Neuronal stem cell (in vitro differentiated cells): Measurements from ENCODE around the gene RAB5B.
A peak's percentile ranks its signal among the peaks of the same experiment; 100 is the strongest.
"Not testable (repeated sequence)": the region's sequence is repeated elsewhere in the genome, so short reads cannot be mapped to it uniquely, and the experiment has no call there.

Experiments
- DNase-seq: peaks from one replicate; pipeline ENCODE4 v3.0.0-alpha.2; 2013; ENCODE audit warnings: low spot score
- H2AFZ ChIP-seq: one replicate; pipeline ENCODE4 v1.6.1; 2013; ENCODE audit warnings: mild to moderate bottlenecking, low read length, inconsistent platforms
- H2AK5ac ChIP-seq: 2 replicates; pipeline ENCODE4 v1.6.1; 2013; ENCODE audit warnings: low read depth, mild to moderate bottlenecking, inconsistent platforms, low read length, moderate library complexity, mixed read lengths
- H2BK120ac ChIP-seq: 2 replicates; pipeline ENCODE4 v1.6.1; 2013; ENCODE audit warnings: low read depth, mild to moderate bottlenecking, inconsistent platforms, low read length, moderate library complexity, mixed read lengths
- H2BK12ac ChIP-seq: one replicate; pipeline ENCODE4 v1.6.1; 2013; ENCODE audit warnings: low read length, inconsistent platforms
- H2BK15ac ChIP-seq: 2 replicates; pipeline ENCODE4 v1.6.1; 2013; ENCODE audit warnings: mild to moderate bottlenecking, low read length, inconsistent platforms, mixed read lengths
- H2BK5ac ChIP-seq: one replicate; pipeline ENCODE4 v1.6.1; 2013; ENCODE audit warnings: inconsistent platforms, mild to moderate bottlenecking, low read length, moderate library complexity
- H3K14ac ChIP-seq: one replicate; pipeline ENCODE4 v1.6.1; 2013; ENCODE audit warnings: low read length, inconsistent platforms
- H3K18ac ChIP-seq: 2 replicates; pipeline ENCODE4 v1.6.1; 2013; ENCODE audit warnings: low read length, inconsistent platforms
- H3K23ac ChIP-seq: 2 replicates; pipeline ENCODE4 v1.6.1; 2013; ENCODE audit warnings: low read depth, mild to moderate bottlenecking, mixed read lengths, low read length, inconsistent platforms; ENCODE audit not compliant: poor library complexity
- H3K27ac ChIP-seq: replicated peaks from 3 replicates; pipeline ENCODE4 v1.5.1; 2013; ENCODE audit warnings: low read length, inconsistent platforms
- H3K27me3 ChIP-seq, 3 experiments: 2 replicates each; pipeline ENCODE4 v1.6.1; 2013; ENCODE audit warnings: low read length in 3 of 3, mild to moderate bottlenecking in 2 of 3, inconsistent platforms in 1 of 3, low read depth in 1 of 3, mixed read lengths in 1 of 3, moderate library complexity in 1 of 3; ENCODE audit not compliant: control insufficient read depth in 3 of 3, insufficient read depth in 3 of 3
- H3K36me3 ChIP-seq, 2 donors: replicated peaks in 1 of 2; 2 replicates each; pipeline ENCODE4 v1.6.1; 2013; ENCODE audit warnings: low read length in 2 of 2; ENCODE audit not compliant: control insufficient read depth in 2 of 2, insufficient read depth in 2 of 2
- H3K4ac ChIP-seq: 2 replicates; pipeline ENCODE4 v1.6.1; 2013; ENCODE audit warnings: inconsistent platforms, mild to moderate bottlenecking, low read length, moderate library complexity
- H3K4me1 ChIP-seq, 2 donors: 1 replicate in 1 of 2; 2 replicates in 1 of 2; pipeline ENCODE4 v1.6.1; 2013; ENCODE audit warnings: low read length in 2 of 2, low read depth in 1 of 2; ENCODE audit not compliant: control insufficient read depth in 2 of 2, insufficient read depth in 1 of 2
- H3K4me2 ChIP-seq: one replicate; pipeline ENCODE4 v1.6.1; 2013; ENCODE audit warnings: mild to moderate bottlenecking, low read length, inconsistent platforms; ENCODE audit not compliant: insufficient read depth, poor library complexity, severe bottlenecking
- H3K4me3 ChIP-seq, 2 donors: 2 replicates each; pipeline ENCODE4 v1.5.1; 2013; ENCODE audit warnings: low read length in 2 of 2, mild to moderate bottlenecking in 2 of 2, inconsistent platforms in 1 of 2, moderate library complexity in 1 of 2
- H3K79me1 ChIP-seq: one replicate; pipeline ENCODE4 v1.6.1; 2013; ENCODE audit warnings: low read depth, mild to moderate bottlenecking, inconsistent platforms, low read length, moderate library complexity
- H3K9ac ChIP-seq: one replicate; pipeline ENCODE4 v1.6.1; 2013; ENCODE audit warnings: mild to moderate bottlenecking, low read depth, low read length, inconsistent platforms; ENCODE audit not compliant: poor library complexity
- H3K9me3 ChIP-seq, 2 donors: replicated peaks in 1 of 2; 2 replicates each; pipeline versions ENCODE3 to v1.6.1; 2013; ENCODE audit warnings: low read length in 2 of 2, mild to moderate bottlenecking in 2 of 2, inconsistent platforms in 1 of 2, low read depth in 1 of 2, mixed read lengths in 1 of 2, moderate library complexity in 1 of 2; ENCODE audit not compliant: control insufficient read depth in 2 of 2, insufficient read depth in 1 of 2
- H4K8ac ChIP-seq: one replicate; pipeline ENCODE4 v1.6.1; 2013; ENCODE audit warnings: low read depth, mild to moderate bottlenecking, inconsistent platforms, low read length, moderate library complexity
- H4K91ac ChIP-seq: one replicate; pipeline ENCODE4 v1.6.1; 2013; ENCODE audit warnings: low read length, low read depth, mild to moderate bottlenecking, inconsistent platforms; ENCODE audit not compliant: poor library complexity
- WGBS, 2 donors: extraction: QIAGEN DNeasy Blood & Tissue Kit; methylation state at CpG; one replicate each; pipeline ENCODE4 v1.1.7; 2013; ENCODE audit warnings: missing lambda C conversion rate in 2 of 2, mixed read lengths in 1 of 2; ENCODE audit not compliant: insufficient read length in 2 of 2, insufficient replicate concordance in 1 of 2; ENCODE audit errors: extremely low coverage in 2 of 2; 5-methylcytosine and 5-hydroxymethylcytosine counted together

Gene RAB5B

DNA sequence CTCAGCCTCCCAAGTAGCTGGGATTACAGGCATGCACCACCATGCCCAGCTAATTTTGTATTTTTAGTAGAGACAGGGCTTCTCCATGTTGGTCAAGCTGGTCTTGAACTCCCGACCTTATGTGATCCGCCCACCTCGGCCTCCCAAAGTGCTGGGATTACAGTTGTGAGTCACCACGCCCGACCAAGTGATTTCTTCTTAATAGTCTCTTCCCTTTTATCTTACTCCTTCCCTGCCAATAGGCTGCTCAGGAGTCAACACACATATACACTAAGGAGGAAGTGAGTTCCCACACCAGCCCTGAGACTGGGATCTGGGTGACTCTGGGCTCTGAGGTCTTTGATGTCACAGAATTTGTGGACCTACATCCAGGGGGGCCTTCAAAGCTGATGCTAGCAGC is 29.5 kb downstream of the RAB5B start:
- no CpG with 5 or more reads among the region's 5 CpGs for WGBS, 2 donors
- H3K4me1 ChIP-seq: not testable (repeated sequence)

DNA sequence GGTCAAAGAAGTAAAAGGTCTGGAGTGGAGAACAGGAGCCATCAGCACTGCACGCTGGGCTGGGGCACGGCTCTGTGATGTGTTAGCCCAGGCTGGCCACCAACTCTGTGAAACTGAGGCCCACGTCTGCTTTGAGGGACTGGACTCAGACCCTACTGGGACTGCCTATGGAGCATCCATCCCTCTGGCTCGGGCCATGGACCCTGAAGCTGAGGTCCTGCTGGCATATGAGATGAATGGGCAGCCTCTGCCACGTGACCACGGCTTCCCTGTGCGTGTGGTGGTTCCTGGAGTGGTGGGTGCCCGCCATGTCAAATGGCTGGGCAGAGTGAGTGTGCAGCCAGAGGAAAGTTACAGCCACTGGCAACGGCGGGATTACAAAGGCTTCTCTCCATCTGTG is 30.3 kb downstream of the RAB5B start:
- H3K9me3 ChIP-seq: no peaks in the 10 kb centered on the region
- WGBS, 2 donors: no CpG with 5 or more reads among the region's 10 CpGs
- H2AFZ ChIP-seq: no peak overlapping the region
- H2BK12ac ChIP-seq: no peak overlapping the region
- no peak overlapping the region for H3K9ac ChIP-seq
- H3K14ac ChIP-seq: no peak overlapping the region
- no peak overlapping the region for H2AK5ac ChIP-seq
- H3K79me1 ChIP-seq: no peaks in the 10 kb centered on the region
- H3K4me1 ChIP-seq: peaks cover 0 to 3% of the 10 kb centered on the region in 2 donors
- H3K27me3 ChIP-seq: no peaks in the 10 kb centered on the region
- H3K18ac ChIP-seq: no peak overlapping the region
- H4K91ac ChIP-seq: no peak overlapping the region
- H4K8ac ChIP-seq: no peak overlapping the region
- H2BK15ac ChIP-seq: no peak overlapping the region
- no peak for DNase-seq
- H3K4me3 ChIP-seq: peak overlapping the region in 1 of 2 donors; percentile 12
- H2BK5ac ChIP-seq: peak overlapping the region; percentile 57
- no peak overlapping the region for H3K4me2 ChIP-seq
- H3K27ac ChIP-seq: no peak overlapping the region
- peaks cover 14 to 35% of the 10 kb centered on the region in 2 donors for H3K36me3 ChIP-seq
- no peak overlapping the region for H2BK120ac ChIP-seq
- H3K23ac ChIP-seq: no peak overlapping the region
- H3K4ac ChIP-seq: no peak overlapping the region

More for the DNA sequence above, 29.5 kb downstream of the RAB5B start:
- H3K4me2 ChIP-seq, H3K4ac ChIP-seq, H3K18ac ChIP-seq, H3K79me1 ChIP-seq, H2BK12ac ChIP-seq, H2AFZ ChIP-seq, H3K9ac ChIP-seq, H4K91ac ChIP-seq, H3K9me3 ChIP-seq, H3K23ac ChIP-seq, H3K4me3 ChIP-seq, H2BK15ac ChIP-seq, H4K8ac ChIP-seq, H2AK5ac ChIP-seq, H2BK120ac ChIP-seq, H2BK5ac ChIP-seq, DNase-seq, H3K14ac ChIP-seq, H3K27ac ChIP-seq, H3K27me3 ChIP-seq: not testable (repeated sequence)
- H3K36me3 ChIP-seq: peaks cover 14 to 33% of the 10 kb centered on the region in 2 donors

DNA sequence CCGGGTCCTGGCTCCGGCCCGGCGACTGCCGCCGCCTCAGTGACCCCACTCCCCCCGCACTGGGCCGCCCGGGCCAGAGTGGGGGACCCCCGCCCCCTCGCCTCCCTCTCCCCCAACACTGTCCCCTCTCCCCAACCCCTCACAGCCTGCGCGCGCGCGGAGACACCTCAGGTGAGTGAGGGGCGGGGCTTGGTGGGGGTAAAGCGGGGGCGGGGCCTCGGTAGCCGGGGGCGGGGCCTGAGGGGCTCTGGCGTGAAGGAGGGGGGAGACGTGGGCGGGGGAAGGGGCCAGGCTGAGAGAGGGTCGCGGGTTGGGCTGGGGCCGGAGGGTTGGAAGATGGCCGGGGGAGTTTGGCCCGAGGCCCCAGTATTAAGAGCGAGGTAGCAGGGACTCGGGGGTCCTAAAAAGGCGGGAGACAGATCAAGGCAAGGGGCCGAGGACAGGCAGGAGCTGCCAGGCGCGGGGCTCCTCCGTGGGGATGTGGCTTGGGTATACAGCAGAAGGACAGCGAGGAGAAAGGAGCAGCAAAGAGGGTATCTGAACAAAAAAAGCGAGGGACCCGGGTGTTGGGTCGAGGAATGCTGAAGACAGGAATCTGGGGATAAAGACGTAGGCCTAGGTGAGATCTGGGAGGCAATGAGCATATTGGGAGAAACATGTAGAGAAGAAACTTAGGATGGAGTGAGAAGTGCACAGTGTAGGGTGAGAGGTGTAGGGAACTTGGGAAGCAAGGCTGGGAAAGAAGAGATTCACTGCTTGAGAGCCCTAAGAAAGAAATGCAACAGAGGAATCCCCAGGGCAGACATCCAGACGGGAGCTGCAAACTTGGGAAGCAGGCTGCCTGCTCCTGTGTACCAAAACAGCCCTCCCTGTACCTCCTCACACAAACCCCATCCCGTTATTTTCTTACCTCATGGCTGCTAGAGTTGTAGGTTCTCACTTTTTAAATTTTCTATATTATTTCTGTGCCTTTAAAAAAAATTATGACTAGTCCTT is 34.0 kb downstream of the RAB5B start:
- Histone ChIP-seq H3K18ac (peak overlapping the region; percentile 92), H4K8ac (no peak overlapping the region), H2BK15ac (no peak overlapping the region), H2BK12ac (no peak overlapping the region), H3K27me3 (no peaks in the 10 kb centered on the region), H3K23ac (no peak overlapping the region), H3K14ac (no peak overlapping the region), H2BK5ac (no peak overlapping the region), H2AFZ (peak overlapping the region; percentile 84), H3K9ac (peak overlapping the region; percentile 78), H3K36me3 (peaks cover 7 to 24% of the 10 kb centered on the region in 2 donors), H4K91ac (no peak overlapping the region), H3K4me1 (peaks cover 0 to 3% of the 10 kb centered on the region in 2 donors), H3K4me2 (peak overlapping the region; percentile 55), H3K9me3 (no peaks in the 10 kb centered on the region), H2BK120ac (no peak overlapping the region), H2AK5ac (no peak overlapping the region), H3K79me1 (no peaks in the 10 kb centered on the region), H3K4ac (no peak overlapping the region), H3K27ac (peak overlapping the region; percentile 78), H3K4me3 (peak overlapping the region; percentile 64 to 76)
- peak; percentile 81 for DNase-seq
- whole genome bisulfite sequencing, 2 donors: no CpG with 5 or more reads among the region's 44 CpGs

DNA sequence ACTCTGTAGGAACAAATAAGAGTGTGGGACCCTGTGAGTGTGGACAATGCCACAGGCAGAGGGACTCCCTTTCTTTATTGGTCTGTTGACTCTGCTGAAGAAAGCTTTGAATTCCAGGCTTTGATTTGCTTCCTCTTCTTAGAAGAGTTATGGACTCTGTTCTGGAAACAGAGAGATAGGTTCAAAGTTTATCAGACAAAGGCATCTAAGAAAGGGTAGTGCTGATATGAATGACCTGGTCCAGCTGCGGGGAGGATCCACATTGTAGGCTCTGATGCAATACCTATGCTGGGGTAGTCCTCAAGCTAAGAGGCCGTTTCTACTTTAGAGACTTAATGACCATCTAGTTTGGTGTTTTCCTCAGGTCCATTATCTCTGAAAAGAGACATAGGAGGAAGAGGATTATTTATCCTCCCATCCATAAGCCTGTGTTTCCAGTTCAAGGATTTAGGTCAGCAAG is 36.3 kb downstream of the RAB5B start:
- no peaks in the 10 kb centered on the region for H3K9me3 ChIP-seq
- H2BK5ac ChIP-seq: no peak overlapping the region
- peak overlapping the region; percentile 17 for H3K27ac ChIP-seq
- no peak overlapping the region for H4K8ac ChIP-seq
- no peak overlapping the region for H3K9ac ChIP-seq
- H3K27me3 ChIP-seq: no peaks in the 10 kb centered on the region
- H2BK12ac ChIP-seq: no peak overlapping the region
- WGBS, 2 donors: no CpG with 5 or more reads among the region's 2 CpGs
- H3K36me3 ChIP-seq: peaks cover 0 to 8% of the 10 kb centered on the region in 2 donors
- no peak overlapping the region for H3K4ac ChIP-seq
- no peak overlapping the region for H3K18ac ChIP-seq
- DNase-seq: no peak
- no peak overlapping the region for H2AK5ac ChIP-seq
- H2BK120ac ChIP-seq: no peak overlapping the region
- H3K23ac ChIP-seq: no peak overlapping the region
- H2BK15ac ChIP-seq: no peak overlapping the region
- no peak overlapping the region for H3K4me2 ChIP-seq
- H3K4me3 ChIP-seq: no peak overlapping the region
- no peak overlapping the region for H4K91ac ChIP-seq
- peaks cover 0 to 3% of the 10 kb centered on the region in 2 donors for H3K4me1 ChIP-seq
- no peaks in the 10 kb centered on the region for H3K79me1 ChIP-seq
- no peak overlapping the region for H2AFZ ChIP-seq
- H3K14ac ChIP-seq: no peak overlapping the region
